IMR-90 (cell line): ENCODE results near the gene PEX6. TPM values are rescaled to one million over a fixed set of nuclear protein-coding genes. Genes with fewer than 3 reads are reported as not detected.

Experiments used
- ATAC-seq: fragments of 200-7000 bp; cut with Tn5 transposase; 2 replicates; pipeline ENCODE4 v1.9.1; 2020; ENCODE audit warnings: low read depth, mild to moderate bottlenecking, moderate library complexity
- BruUV-seq: library from RNA; stranded (reverse); fragments of 400-500 nt; replicated peaks from 2 replicates; lab custom pipeline; 2021; lab: Mats Ljungman, UMichigan
- CTCF ChIA-PET: fragments of 300-600 bp; formaldehyde crosslinking; extraction: SDS; loops from one replicate; lab custom pipeline; 2021; ENCODE audit warnings: antibody characterized with exemption; lab: Yijun Ruan, JAX
- POLR2A ChIA-PET: fragments of 300-600 bp; sonication (Branson Sonifier 250); formaldehyde crosslinking; loops from one replicate; lab custom pipeline; 2022; ENCODE audit warnings: antibody characterized with exemption; ENCODE audit not compliant: unreplicated experiment; lab: Charles Lee
- DNase-seq: peaks from one replicate; pipeline ENCODE4 v3.0.0; 2013
- H2AFZ ChIP-seq: replicated peaks from 2 replicates; pipeline ENCODE3; 2013; ENCODE audit warnings: low read length, mild to moderate bottlenecking; ENCODE audit not compliant: poor library complexity
- H2AK5ac ChIP-seq: 2 replicates; pipeline ENCODE4 v1.6.1; 2013; ENCODE audit warnings: low read depth, low read length, inconsistent platforms
- H2AK9ac ChIP-seq: replicated peaks from 2 replicates; pipeline ENCODE3; 2013; ENCODE audit warnings: mild to moderate bottlenecking, low read depth, low read length, moderate library complexity; ENCODE audit not compliant: poor library complexity
- H2BK120ac ChIP-seq: 2 replicates; pipeline ENCODE4 v1.6.1; 2013; ENCODE audit warnings: low read depth, low read length, inconsistent platforms
- H2BK15ac ChIP-seq: 3 replicates; pipeline ENCODE4 v1.6.1; 2013; ENCODE audit warnings: low read depth, low read length, inconsistent platforms
- H2BK20ac ChIP-seq: 2 replicates; pipeline ENCODE4 v1.6.1; 2013; ENCODE audit warnings: low read depth, mild to moderate bottlenecking, inconsistent platforms, low read length, moderate library complexity
- H2BK5ac ChIP-seq: 2 replicates; pipeline ENCODE4 v1.6.1; 2013; ENCODE audit warnings: mild to moderate bottlenecking, low read depth, low read length, inconsistent platforms; ENCODE audit not compliant: poor library complexity, severe bottlenecking
- H3K14ac ChIP-seq: replicated peaks from 2 replicates; pipeline ENCODE4 v1.6.1; 2013; ENCODE audit warnings: low read depth, low read length, inconsistent platforms
- H3K18ac ChIP-seq: 2 replicates; pipeline ENCODE4 v1.6.1; 2013; ENCODE audit warnings: low read depth, low read length, control low read depth
- H3K23ac ChIP-seq: 2 replicates; pipeline ENCODE4 v1.6.1; 2013; ENCODE audit warnings: low read depth, low read length, inconsistent platforms
- H3K27ac ChIP-seq: 2 replicates; pipeline ENCODE4 v1.5.1; 2013; ENCODE audit warnings: mild to moderate bottlenecking, control low read depth, low read length; ENCODE audit not compliant: insufficient read depth
- H3K27me3 ChIP-seq: 2 replicates; pipeline ENCODE4 v1.6.1; 2013; ENCODE audit warnings: low read length; ENCODE audit not compliant: control insufficient read depth, insufficient read depth
- H3K36me3 ChIP-seq: 2 replicates; pipeline ENCODE4 v1.6.1; 2013; ENCODE audit warnings: low read length, mixed read lengths; ENCODE audit not compliant: control insufficient read depth, insufficient read depth
- H3K4ac ChIP-seq: 2 replicates; pipeline ENCODE4 v1.6.1; 2013; ENCODE audit warnings: low read depth, low read length, inconsistent platforms
- H3K4me1 ChIP-seq: 2 replicates; pipeline ENCODE4 v1.6.1; 2013; ENCODE audit warnings: low read length, mixed read lengths; ENCODE audit not compliant: control insufficient read depth, insufficient read depth
- H3K4me2 ChIP-seq: 2 replicates; pipeline ENCODE4 v1.6.1; 2013; ENCODE audit warnings: low read depth, mild to moderate bottlenecking, control low read depth, low read length, moderate library complexity
- H3K4me3 ChIP-seq: 2 replicates; pipeline ENCODE4 v1.5.1; 2013; ENCODE audit warnings: low read depth, mild to moderate bottlenecking, control low read depth, low read length, moderate library complexity; ENCODE audit not compliant: insufficient read depth
- H3K56ac ChIP-seq: 2 replicates; pipeline ENCODE4 v1.6.1; 2013; ENCODE audit warnings: low read length, inconsistent platforms; ENCODE audit not compliant: insufficient read depth; ENCODE audit errors: extremely low read depth
- H3K79me1 ChIP-seq, 2 experiments: 2 replicates each; pipeline ENCODE4 v1.6.1; 2013; ENCODE audit warnings: low read length in 2 of 2, inconsistent platforms in 1 of 2, low read depth in 1 of 2
- H3K9ac ChIP-seq: 2 replicates; pipeline ENCODE4 v1.6.1; 2013; ENCODE audit warnings: low read depth, low read length, control low read depth
- H3K9me1 ChIP-seq: 2 replicates; pipeline ENCODE4 v1.6.1; 2013; ENCODE audit warnings: low read length, inconsistent platforms; ENCODE audit not compliant: insufficient read depth
- H3K9me3 ChIP-seq: 2 replicates; pipeline ENCODE4 v1.6.1; 2013; ENCODE audit warnings: low read length; ENCODE audit not compliant: control insufficient read depth, insufficient read depth
- H4K20me1 ChIP-seq: 2 replicates; pipeline ENCODE4 v1.6.1; 2013; ENCODE audit warnings: low read length, inconsistent platforms; ENCODE audit not compliant: insufficient read depth
- H4K5ac ChIP-seq: 2 replicates; pipeline ENCODE4 v1.6.1; 2013; ENCODE audit warnings: mild to moderate bottlenecking, low read depth, low read length, control low read depth
- H4K8ac ChIP-seq, 2 experiments: 2 replicates each; pipeline ENCODE4 v1.6.1; 2013; ENCODE audit warnings: low read depth in 2 of 2, low read length in 2 of 2, control low read depth in 1 of 2, inconsistent platforms in 1 of 2
- H4K91ac ChIP-seq: 2 replicates; pipeline ENCODE4 v1.6.1; 2013; ENCODE audit warnings: low read depth, low read length, inconsistent platforms; ENCODE audit not compliant: insufficient read depth
- CEBPB ChIP-seq: IDR thresholded peaks from 2 replicates; pipeline ENCODE4 v1.6.1; 2012; ENCODE audit warnings: low read depth, low read length, improper control_type of control experiment
- CHD1 ChIP-seq: IDR thresholded peaks from 2 replicates; pipeline ENCODE4 v1.6.1; 2012; ENCODE audit warnings: low read depth, low read length, improper control_type of control experiment
- FOS ChIP-seq: fragments of 150-350 bp; IDR thresholded peaks from 2 replicates; pipeline ENCODE4 v1.6.1; 2016; ENCODE audit warnings: low read depth, low read length
- MAFK ChIP-seq: IDR thresholded peaks from 2 replicates; pipeline ENCODE4 v1.6.1; 2012; ENCODE audit warnings: low read depth, low read length, improper control_type of control experiment
- MXI1 ChIP-seq: IDR thresholded peaks from 2 replicates; pipeline ENCODE4 v1.6.1; 2012; ENCODE audit warnings: low read depth, mild to moderate bottlenecking, low read length, moderate library complexity, borderline replicate concordance
- RFX5 ChIP-seq: IDR thresholded peaks from 2 replicates; pipeline ENCODE4 v1.8.0; 2012; ENCODE audit warnings: low read depth, mild to moderate bottlenecking, low read length, moderate library complexity
- USF2 ChIP-seq: fragments of 150-350 bp; IDR thresholded peaks from 2 replicates; pipeline ENCODE4 v1.6.1; 2017; ENCODE audit warnings: mild to moderate bottlenecking, antibody characterized with exemption, low read length, low read depth
- WGBS, 2 experiments: methylation state at CpG; one replicate each; pipeline versions ENCODE4 v1.1.5 to v1.1.7; 2013; ENCODE audit warnings: missing lambda C conversion rate in 2 of 2; ENCODE audit not compliant: insufficient read length in 1 of 2; ENCODE audit errors: extremely low coverage in 2 of 2; 5-methylcytosine and 5-hydroxymethylcytosine counted together
- dilution Hi-C: fragments of 300-500 bp; cut with HindIII; formaldehyde crosslinking; loops from one replicate; pipeline ENCODE4 v1.14.3; 2018; ENCODE audit warnings: low sequenced_read_pairs; ENCODE audit not compliant: unreplicated experiment
- in situ Hi-C: fragments of 300-500 bp; cut with MboI; formaldehyde crosslinking; loops from 3 replicates; pipeline ENCODE4 v1.14.3; 2019; ENCODE audit warnings: low sequenced_read_pairs, inconsistent platforms, mixed read lengths
- intact Hi-C: fragments of 100-400 bp; cut with micrococcal nuclease; formaldehyde crosslinking; loops from 2 replicates; pipeline ENCODE4 v1.10.0; 2022
- polyA plus RNA-seq, 3 experiments: library from polyadenylated mRNA; depleted of rRNA; stranded (reverse); fragments of >200 nt; gene quantifications; 2 replicates each; pipeline ENCODE4 v1.2.3, GENCODE V29; 2012; ENCODE audit warnings: low replicate concordance in 1 of 3
- total RNA-seq: library from RNA; depleted of rRNA; stranded (reverse); fragments of >200 nt; gene quantifications from 2 replicates; pipeline ENCODE4 v1.2.3, GENCODE V29; 2012
- TF ChIP-seq, protein P1 (sequence below): conservative IDR thresholded peaks from 2 replicates; pipeline ENCODE4 v1.5.1; 2012; ENCODE audit warnings: mild to moderate bottlenecking, low read depth, low read length, improper control_type of control experiment
- TF ChIP-seq, protein P2 (sequence below): fragments of 150-350 bp; IDR thresholded peaks from 2 replicates; pipeline ENCODE4 v1.6.1; 2016; ENCODE audit warnings: low read depth, mild to moderate bottlenecking, low read length, moderate library complexity, borderline replicate concordance

PEX6 gene
- total and polyA plus RNA-seq, 2 of the 4 experiments (the other 2 are of a cell fraction): 10.4 to 10.6 TPM

GRCh38 chr6:42932412-42932811 lies 46.6 kb downstream of the PEX6 start:
- no TSS peak for BruUV-seq
- Histone ChIP-seq H3K18ac (no peak overlapping the region), H4K20me1 (peaks cover 3% of the 10 kb centered on the region; the same call in 1 of the 2 replicates), H3K9ac (no peak overlapping the region), H3K9me3 (no peaks in the 10 kb centered on the region), H4K5ac (no peak overlapping the region), H2AFZ (no peak overlapping the region), H3K56ac (no peak overlapping the region), H2BK15ac (no peak overlapping the region), H2BK120ac (no peak overlapping the region), H4K91ac (no peak overlapping the region), H2BK5ac (no peak overlapping the region), H3K9me1 (0 out of 2 replicates have a peak, but pooled peaks cover 4% of the 10 kb centered on the region), H3K4me1 (peaks cover 7% of the 10 kb centered on the region), H3K36me3 (peaks cover 11% of the 10 kb centered on the region), H3K14ac (no peak overlapping the region), H4K8ac (no peak overlapping the region), H2BK20ac (no peak overlapping the region), H3K4ac (no peak overlapping the region), H3K79me1 (peaks cover 38 to 59% of the 10 kb centered on the region in 2 experiments), H3K4me3 (no peak overlapping the region), H2AK5ac (no peak overlapping the region), H3K27ac (no peak overlapping the region), H3K23ac (peak overlapping the region; percentile 1; the same call in 1 of the 2 replicates), H3K27me3 (no peaks in the 10 kb centered on the region), H2AK9ac (no peak overlapping the region), H3K4me2 (no peak overlapping the region)
- in situ Hi-C loops: loop anchor here (5.0 kb wide), 1 partner anchor 45 kb away; the partner anchor contains the start of gene PEX6
- no peak for ATAC-seq
- intact Hi-C loops: no loop called here
- TF ChIP-seq MAFK (no peak), CEBPB (no peak), MXI1 (no peak), USF2 (no peak), CHD1 (no peak), FOS (no peak), RFX5 (no peak)
- TF ChIP-seq, protein P1, sequence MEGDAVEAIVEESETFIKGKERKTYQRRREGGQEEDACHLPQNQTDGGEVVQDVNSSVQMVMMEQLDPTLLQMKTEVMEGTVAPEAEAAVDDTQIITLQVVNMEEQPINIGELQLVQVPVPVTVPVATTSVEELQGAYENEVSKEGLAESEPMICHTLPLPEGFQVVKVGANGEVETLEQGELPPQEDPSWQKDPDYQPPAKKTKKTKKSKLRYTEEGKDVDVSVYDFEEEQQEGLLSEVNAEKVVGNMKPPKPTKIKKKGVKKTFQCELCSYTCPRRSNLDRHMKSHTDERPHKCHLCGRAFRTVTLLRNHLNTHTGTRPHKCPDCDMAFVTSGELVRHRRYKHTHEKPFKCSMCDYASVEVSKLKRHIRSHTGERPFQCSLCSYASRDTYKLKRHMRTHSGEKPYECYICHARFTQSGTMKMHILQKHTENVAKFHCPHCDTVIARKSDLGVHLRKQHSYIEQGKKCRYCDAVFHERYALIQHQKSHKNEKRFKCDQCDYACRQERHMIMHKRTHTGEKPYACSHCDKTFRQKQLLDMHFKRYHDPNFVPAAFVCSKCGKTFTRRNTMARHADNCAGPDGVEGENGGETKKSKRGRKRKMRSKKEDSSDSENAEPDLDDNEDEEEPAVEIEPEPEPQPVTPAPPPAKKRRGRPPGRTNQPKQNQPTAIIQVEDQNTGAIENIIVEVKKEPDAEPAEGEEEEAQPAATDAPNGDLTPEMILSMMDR: no peak
- TF ChIP-seq, protein P2, sequence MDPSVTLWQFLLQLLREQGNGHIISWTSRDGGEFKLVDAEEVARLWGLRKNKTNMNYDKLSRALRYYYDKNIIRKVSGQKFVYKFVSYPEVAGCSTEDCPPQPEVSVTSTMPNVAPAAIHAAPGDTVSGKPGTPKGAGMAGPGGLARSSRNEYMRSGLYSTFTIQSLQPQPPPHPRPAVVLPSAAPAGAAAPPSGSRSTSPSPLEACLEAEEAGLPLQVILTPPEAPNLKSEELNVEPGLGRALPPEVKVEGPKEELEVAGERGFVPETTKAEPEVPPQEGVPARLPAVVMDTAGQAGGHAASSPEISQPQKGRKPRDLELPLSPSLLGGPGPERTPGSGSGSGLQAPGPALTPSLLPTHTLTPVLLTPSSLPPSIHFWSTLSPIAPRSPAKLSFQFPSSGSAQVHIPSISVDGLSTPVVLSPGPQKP: no peak
- CTCF ChIA-PET: no interaction called here
- WGBS, 2 experiments: no CpG with 5 or more reads among the region's 3 CpGs
- no peak for DNase-seq
- POLR2A ChIA-PET: no interaction called here
- dilution Hi-C loops: no loop called here
